Mammary epithelial cell (primary cell): ENCODE measurements around the gene SOWAHA.

Experiments used
- EZH2 ChIP-seq: IDR thresholded peaks from 2 replicates; pipeline ENCODE4 v1.6.1; 2012; ENCODE audit warnings: low read length, inconsistent platforms, borderline replicate concordance
- TF ChIP-seq, protein P1 (sequence below), 2 donors: IDR thresholded peaks in 1 of 2; conservative IDR thresholded peaks in 1 of 2; 2 replicates each; pipeline ENCODE4 v1.5.1; 2011 to 2012; ENCODE audit warnings: inconsistent platforms in 2 of 2, low read length in 2 of 2, mild to moderate bottlenecking in 2 of 2, control low read depth in 1 of 2, low read depth in 1 of 2; ENCODE audit not compliant: insufficient read depth in 1 of 2; ENCODE audit errors: extremely low read depth in 1 of 2

DNA sequence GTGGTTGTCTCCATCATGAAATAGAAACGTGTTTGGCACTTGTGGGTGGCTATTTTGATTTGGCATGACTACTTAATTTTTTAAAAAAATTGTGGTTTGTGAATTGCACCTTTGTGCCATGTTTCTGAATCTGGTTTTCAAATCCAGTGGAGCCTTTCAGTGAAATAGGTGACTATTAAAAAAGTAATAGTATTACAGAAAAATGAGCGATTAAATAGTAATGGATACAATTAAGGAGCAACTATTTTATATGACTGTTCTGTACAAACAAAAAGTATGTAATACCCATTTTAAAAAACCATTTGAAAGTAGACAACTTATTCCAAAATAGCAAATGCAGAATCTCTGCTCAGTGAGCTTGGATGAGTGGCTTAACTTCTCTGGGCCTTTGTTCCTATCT, 3.0 kb downstream of the SOWAHA start:
- TF ChIP-seq, protein P1, sequence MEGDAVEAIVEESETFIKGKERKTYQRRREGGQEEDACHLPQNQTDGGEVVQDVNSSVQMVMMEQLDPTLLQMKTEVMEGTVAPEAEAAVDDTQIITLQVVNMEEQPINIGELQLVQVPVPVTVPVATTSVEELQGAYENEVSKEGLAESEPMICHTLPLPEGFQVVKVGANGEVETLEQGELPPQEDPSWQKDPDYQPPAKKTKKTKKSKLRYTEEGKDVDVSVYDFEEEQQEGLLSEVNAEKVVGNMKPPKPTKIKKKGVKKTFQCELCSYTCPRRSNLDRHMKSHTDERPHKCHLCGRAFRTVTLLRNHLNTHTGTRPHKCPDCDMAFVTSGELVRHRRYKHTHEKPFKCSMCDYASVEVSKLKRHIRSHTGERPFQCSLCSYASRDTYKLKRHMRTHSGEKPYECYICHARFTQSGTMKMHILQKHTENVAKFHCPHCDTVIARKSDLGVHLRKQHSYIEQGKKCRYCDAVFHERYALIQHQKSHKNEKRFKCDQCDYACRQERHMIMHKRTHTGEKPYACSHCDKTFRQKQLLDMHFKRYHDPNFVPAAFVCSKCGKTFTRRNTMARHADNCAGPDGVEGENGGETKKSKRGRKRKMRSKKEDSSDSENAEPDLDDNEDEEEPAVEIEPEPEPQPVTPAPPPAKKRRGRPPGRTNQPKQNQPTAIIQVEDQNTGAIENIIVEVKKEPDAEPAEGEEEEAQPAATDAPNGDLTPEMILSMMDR (conservative IDR thresholded peaks at IDR 0.05 in 1 of 2, IDR thresholded peaks at IDR 0.05 in 1 of 2; ENCODE audit: extremely low read depth in 1 of 2, insufficient read depth in 1 of 2, low read depth in 1 of 2, low read length in 2 of 2), result no peak
- TF ChIP-seq EZH2, result no peak
